ENCODE data around the gene AXDND1. TPM values are rescaled to one million over a fixed set of nuclear protein-coding genes. Genes with fewer than 3 reads are reported as not detected.

AXDND1 gene
- polyA plus RNA-seq, 3 donors = 0.09 TPM; not detected in 2

DNA sequence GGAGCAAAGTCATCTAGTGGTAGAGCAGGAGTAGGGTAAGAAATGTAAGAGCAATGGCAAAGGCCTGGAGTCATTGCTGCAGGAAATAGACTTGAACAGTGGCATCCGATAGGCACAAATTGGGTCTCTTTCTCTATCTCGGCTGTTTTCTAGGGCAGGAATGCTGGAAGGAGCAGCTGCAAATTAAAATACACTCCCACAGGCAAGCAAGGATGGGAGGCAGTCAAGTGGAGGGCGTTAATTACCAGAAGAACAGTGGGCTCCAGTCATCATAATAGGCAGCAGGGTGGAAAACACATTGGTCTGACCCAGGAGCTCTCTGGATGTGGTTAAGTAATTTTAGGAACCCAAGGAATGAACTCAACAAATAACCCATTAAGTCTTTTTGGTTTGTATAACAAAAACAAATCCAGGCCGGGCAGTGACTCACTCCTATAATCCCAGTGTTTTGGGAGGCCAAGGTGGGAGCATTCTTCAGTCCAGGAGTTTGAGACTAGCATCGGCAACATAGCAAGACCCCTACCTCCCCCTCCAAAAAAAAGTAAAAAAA is 218.1 kb downstream of the AXDND1 start:
- Histone ChIP-seq H3K79me2 (ENCODE audit: insufficient read depth, low read length) (no peaks in the 10 kb centered on the region), H3K36me3 (replicated peaks in 1 of 2; ENCODE audit: control insufficient read depth in 1 of 2, insufficient read depth in 2 of 2, low read length in 2 of 2) (no peaks in the 10 kb centered on the region), H4K20me1 (ENCODE audit: insufficient read depth, low read length) (no peaks in the 10 kb centered on the region), H3K27ac (ENCODE audit: low read depth in 1 of 2, low read length in 2 of 2) (no peak overlapping the region), H3K4me3 (replicated peaks in 1 of 3; ENCODE audit: low read depth in 2 of 3, low read length in 3 of 3) (no peak overlapping the region), H3K27me3 (ENCODE audit: control insufficient read depth in 2 of 2, insufficient read depth in 2 of 2, low read length in 2 of 2) (peaks cover 18 to 44% of the 10 kb centered on the region in 2 donors), H3K9me3 (replicated peaks in 1 of 2; ENCODE audit: control insufficient read depth in 1 of 2, insufficient read depth in 1 of 2, low read length in 2 of 2) (peaks cover 0 to 8% of the 10 kb centered on the region in 2 donors), H3K4me2 (replicated peaks; ENCODE audit: extremely low read depth, low read length, poor library complexity, severe bottlenecking) (no peak overlapping the region), H3K4me1 (ENCODE audit: control insufficient read depth in 1 of 2, insufficient read depth in 2 of 2, low read length in 2 of 2) (no peaks in the 10 kb centered on the region), H3K9ac (ENCODE audit: insufficient read depth, low read length, poor library complexity, severe bottlenecking) (no peak overlapping the region), H2AFZ (ENCODE audit: insufficient read depth, low read depth, low read length, poor library complexity, severe bottlenecking) (no peak overlapping the region)
- no peak for DNase-seq
- H3K27ac Mint-ChIP-seq = no peak overlapping the region
- H3K36me3 Mint-ChIP-seq = no peaks in the 10 kb centered on the region
- H3K4me3 Mint-ChIP-seq = peak overlapping the region in 1 of 2 donors; percentile 17
- H3K4me1 Mint-ChIP-seq = peaks cover 5% of the 10 kb centered on the region
- intact Hi-C loops (cut with micrococcal nuclease) = no loop called here
- WGBS (ENCODE audit: insufficient coverage) = no CpG with 5 or more reads among the region's 5 CpGs
- peaks cover 35 to 58% (median 38%) of the 10 kb centered on the region in 3 donors for H3K27me3 Mint-ChIP-seq (ENCODE audit: low read depth in 3 of 3)
- TF ChIP-seq, protein P1, sequence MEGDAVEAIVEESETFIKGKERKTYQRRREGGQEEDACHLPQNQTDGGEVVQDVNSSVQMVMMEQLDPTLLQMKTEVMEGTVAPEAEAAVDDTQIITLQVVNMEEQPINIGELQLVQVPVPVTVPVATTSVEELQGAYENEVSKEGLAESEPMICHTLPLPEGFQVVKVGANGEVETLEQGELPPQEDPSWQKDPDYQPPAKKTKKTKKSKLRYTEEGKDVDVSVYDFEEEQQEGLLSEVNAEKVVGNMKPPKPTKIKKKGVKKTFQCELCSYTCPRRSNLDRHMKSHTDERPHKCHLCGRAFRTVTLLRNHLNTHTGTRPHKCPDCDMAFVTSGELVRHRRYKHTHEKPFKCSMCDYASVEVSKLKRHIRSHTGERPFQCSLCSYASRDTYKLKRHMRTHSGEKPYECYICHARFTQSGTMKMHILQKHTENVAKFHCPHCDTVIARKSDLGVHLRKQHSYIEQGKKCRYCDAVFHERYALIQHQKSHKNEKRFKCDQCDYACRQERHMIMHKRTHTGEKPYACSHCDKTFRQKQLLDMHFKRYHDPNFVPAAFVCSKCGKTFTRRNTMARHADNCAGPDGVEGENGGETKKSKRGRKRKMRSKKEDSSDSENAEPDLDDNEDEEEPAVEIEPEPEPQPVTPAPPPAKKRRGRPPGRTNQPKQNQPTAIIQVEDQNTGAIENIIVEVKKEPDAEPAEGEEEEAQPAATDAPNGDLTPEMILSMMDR (IDR thresholded peaks at IDR 0.05) = no peak
- peaks cover 0 to 25% (median 7%) of the 10 kb centered on the region in 7 donors for H3K9me3 Mint-ChIP-seq

DNA sequence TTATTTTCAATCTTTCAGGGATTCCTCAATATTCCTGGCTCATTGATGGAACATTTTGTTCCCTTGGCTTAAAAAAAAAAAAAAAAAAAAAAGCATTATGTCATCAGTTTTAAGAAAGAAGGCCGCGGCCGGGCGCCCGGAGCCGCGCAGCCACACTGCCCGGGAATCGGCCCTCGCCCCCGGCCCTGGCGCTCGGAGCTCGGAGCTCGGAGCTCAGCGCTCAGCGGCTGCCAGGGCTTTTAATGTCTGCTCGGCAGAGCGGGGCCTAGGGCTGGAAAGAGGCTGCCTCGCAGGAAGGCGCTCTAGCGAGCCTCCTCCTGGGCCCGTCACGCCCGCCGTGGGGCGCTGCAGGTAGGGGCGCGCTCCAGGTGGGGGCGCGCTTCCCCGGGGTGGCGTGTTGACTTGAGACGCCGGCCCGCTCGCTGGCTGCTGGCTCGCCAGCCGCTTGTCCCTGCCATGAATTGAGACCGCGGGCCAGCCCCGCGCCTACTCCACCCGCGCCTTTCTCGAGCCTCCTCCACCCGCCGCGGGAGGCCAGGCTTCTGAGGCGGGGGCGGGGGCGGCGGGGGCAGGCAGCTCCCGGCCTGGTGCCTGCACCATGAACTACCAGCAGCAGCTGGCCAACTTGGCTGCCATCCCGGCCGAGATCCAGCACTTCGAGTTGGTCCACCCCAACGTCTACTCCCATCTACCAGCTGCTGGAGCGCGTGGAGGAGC is 220.5 kb downstream of the AXDND1 start:
- Histone ChIP-seq H3K9ac (ENCODE audit: insufficient read depth, low read length, poor library complexity, severe bottlenecking) (peak overlapping the region; percentile 40), H3K9me3 (replicated peaks in 1 of 2; ENCODE audit: control insufficient read depth in 1 of 2, insufficient read depth in 1 of 2, low read length in 2 of 2) (peaks cover 0 to 8% of the 10 kb centered on the region in 2 donors), H3K4me1 (ENCODE audit: control insufficient read depth in 1 of 2, insufficient read depth in 2 of 2, low read length in 2 of 2) (peaks cover 0 to 1% of the 10 kb centered on the region in 2 donors), H3K4me3 (replicated peaks in 1 of 3; ENCODE audit: low read depth in 2 of 3, low read length in 3 of 3) (peak overlapping the region in 1 of 3 experiments; percentile 34), H3K4me2 (replicated peaks; ENCODE audit: extremely low read depth, low read length, poor library complexity, severe bottlenecking) (peak overlapping the region; percentile 57), H2AFZ (ENCODE audit: insufficient read depth, low read depth, low read length, poor library complexity, severe bottlenecking) (no peak overlapping the region), H3K79me2 (ENCODE audit: insufficient read depth, low read length) (no peaks in the 10 kb centered on the region), H3K36me3 (replicated peaks in 1 of 2; ENCODE audit: control insufficient read depth in 1 of 2, insufficient read depth in 2 of 2, low read length in 2 of 2) (no peaks in the 10 kb centered on the region), H3K27me3 (ENCODE audit: control insufficient read depth in 2 of 2, insufficient read depth in 2 of 2, low read length in 2 of 2) (peaks cover 18 to 53% of the 10 kb centered on the region in 2 donors), H3K27ac (ENCODE audit: low read depth in 1 of 2, low read length in 2 of 2) (no peak overlapping the region), H4K20me1 (ENCODE audit: insufficient read depth, low read length) (no peaks in the 10 kb centered on the region)
- DNase-seq = no peak
- TF ChIP-seq, protein P1 (IDR thresholded peaks at IDR 0.05) = peak; percentile 28
- no peak overlapping the region for H3K27ac Mint-ChIP-seq
- no peaks in the 10 kb centered on the region for H3K36me3 Mint-ChIP-seq
- peaks cover 33 to 62% (median 46%) of the 10 kb centered on the region in 3 donors for H3K27me3 Mint-ChIP-seq (ENCODE audit: low read depth in 3 of 3)
- WGBS (ENCODE audit: insufficient coverage) = 11% methylated on average over 60 of the region's 60 CpGs
- intact Hi-C loops (cut with micrococcal nuclease) = no loop called here
- peak overlapping the region in 1 of 2 donors; percentile 59 for H3K4me3 Mint-ChIP-seq
- peaks cover 6% of the 10 kb centered on the region for H3K4me1 Mint-ChIP-seq
- peaks cover 0 to 22% (median 7%) of the 10 kb centered on the region in 7 donors for H3K9me3 Mint-ChIP-seq

All from CD14-positive monocyte (primary cell).